Activated CD4-positive, alpha-beta T cell treated with anti-CD3 and anti-CD28 coated beads for 24 hours (primary cell): Measurements from ENCODE around the gene RASA4.
"Not testable (repeated sequence)": the region's sequence is repeated elsewhere in the genome, so short reads cannot be mapped to it uniquely, and the experiment has no call there.

ENCODE experiments used
- DNase-seq, 2 donors: peaks; one replicate each; pipeline ENCODE4 v3.0.0-alpha.2; 2020; ENCODE audit warnings: low read depth in 2 of 2

The RASA4 gene

DNA sequence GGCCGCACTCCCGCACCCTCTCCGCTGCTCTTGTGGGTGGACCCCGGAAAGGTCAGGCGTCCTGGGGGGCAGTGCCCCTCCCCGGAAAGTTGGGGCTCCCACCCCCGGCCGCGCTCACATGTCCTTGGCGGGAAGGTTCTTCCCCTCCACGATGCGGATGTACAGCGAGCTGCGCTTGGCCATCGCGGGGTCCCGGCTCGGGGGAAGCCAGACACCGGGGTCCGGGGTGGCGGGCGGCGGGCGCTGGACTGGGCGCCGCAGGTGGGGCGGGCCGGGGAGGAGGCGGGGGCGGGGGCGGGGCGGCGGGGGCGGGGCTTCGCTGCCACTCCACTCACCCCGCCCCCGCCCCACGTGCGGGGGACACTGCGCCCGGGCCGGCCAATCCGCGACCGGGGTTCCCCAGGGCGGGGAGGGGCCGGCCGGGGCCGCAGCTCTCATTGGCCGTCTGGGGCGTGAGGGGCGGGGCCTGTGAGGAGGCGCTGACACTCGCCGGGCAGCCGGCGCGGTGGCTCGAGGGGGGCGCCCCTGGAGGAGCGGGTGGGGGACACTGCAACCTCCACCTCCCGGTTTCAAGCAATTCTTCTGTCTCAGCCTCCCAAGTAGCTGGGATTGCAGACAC is at the start of gene RASA4:
TSS of gene RASA4 (minus strand) at position 250 of the 619 bp plus-strand sequence. CDS start at position 183, 67 bp downstream.
- DNase-seq, result not testable (repeated sequence)

DNA sequence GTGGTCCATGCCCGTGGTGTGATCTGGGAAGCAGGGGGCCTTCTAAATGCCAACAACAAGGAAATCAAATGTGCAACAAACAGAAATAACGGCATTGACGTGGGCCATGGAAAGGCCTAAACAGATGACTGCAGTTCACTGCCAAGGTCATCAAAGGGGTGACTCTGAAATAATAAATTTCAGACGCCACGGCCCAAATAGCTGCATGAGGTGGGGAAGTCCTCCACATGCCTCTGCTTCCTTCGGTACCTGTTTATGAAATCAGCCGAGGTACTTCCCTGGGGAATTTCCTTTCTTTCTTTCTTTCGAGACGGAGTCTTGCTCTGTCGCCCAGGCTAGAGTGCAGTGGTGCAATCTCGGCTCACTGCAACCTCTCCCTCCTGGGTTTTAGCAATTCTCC is 48.2 kb upstream of the RASA4 start:
- DNase-seq, result not testable (repeated sequence)

- DNase-seq, result not testable (repeated sequence)
These were observed 33.4 kb upstream of the RASA4 start, which contains the start of gene SPDYE2B for GRCh38 chr7:102649924-102650323. Gene SPDYE2B, plus strand, starts transcription at chr7:102650319. Its CDS starts 2,030 bp downstream, at chr7:102652349.

- not testable (repeated sequence) for DNase-seq
These were observed 31.3 kb upstream of the RASA4 start for GRCh38 chr7:102647813-102648212.

DNA sequence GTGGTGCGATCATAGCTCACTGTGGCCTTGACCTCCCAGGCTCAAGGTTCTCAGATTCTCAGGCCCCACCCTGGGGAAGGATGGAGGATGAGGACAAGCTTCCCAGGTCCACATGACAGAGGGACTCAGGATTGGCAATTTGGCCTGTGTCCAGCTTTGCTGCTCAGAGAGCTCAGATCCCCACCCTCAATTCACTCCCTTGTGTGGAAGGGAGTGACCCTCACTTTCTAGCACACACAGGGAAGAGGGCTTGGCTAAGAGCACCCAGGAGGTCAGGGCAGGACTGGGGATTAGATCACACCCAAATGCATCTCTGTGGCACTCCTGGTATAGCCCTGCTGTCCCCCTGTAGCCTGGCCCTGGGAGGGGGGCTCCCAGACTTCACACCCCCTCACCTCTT is 26.8 kb upstream of the RASA4 start:
- not testable (repeated sequence) for DNase-seq

GRCh38 chr7:102642691-102643090 is 26.1 kb upstream of the RASA4 start, which contains the start of gene UPK3BL1:
Gene UPK3BL1, minus strand, starts transcription at chr7:102642791. Its CDS starts 50 bp downstream, at chr7:102642741.
- not testable (repeated sequence) for DNase-seq

DNA sequence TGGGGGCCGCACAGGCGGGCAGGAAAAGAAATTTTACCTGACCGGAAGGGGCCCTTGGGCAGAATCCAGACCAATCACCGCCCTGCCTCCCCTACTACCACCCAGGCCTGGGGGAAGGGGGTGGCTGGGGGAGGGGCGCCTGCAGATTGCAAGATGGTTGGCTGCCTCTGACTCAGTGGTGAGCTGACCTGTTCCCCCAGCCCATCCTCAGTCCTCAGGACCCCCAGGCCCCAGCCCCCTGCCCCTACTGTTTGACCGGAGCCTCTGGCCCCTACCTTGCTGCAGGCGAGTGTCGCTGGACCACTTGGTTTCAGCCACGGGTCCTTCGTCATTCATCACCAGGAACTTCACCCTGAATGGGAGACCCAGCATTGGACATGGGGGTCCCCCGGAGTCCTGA is 22.3 kb upstream of the RASA4 start:
- not testable (repeated sequence) for DNase-seq

DNA sequence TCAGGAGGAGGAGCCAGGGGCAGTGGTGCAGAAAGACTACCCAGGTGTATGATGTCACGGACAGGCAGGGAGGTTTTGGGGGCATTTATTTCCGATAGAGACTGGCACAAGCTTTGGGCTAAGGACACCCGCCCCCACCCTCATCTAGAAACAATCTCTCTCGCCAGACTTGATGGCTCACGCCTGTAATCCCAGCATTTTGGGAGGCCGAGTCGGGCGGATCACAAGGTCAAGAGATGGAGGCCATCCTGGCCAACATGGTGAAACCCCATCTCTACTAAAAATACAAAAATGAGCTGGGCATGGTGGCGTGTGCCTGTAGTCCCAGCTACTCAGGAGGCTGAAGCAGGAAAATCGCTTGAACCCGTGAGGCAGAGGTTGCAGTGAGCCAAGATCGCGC is 20.4 kb upstream of the RASA4 start:
- not testable (repeated sequence) for DNase-seq

DNA sequence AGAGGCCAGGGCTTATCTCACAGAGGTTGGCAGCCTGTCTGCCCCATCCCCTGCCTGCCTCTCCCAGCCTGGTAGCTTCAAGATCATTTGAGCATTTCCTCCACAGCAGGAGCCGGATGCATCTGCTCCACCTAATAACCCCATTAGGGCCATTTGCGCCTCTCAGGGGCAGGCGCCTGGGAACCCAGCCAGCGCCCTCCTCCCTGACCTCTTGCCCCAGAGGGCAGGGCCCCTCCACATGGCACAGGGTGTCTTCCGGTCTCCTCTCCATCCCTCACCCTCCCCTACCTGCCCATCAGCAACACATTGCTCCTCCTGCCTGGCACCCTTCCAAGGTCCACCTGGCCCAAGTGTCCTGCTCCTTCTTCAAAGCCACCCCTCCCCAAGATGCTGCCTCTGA is 18.8 kb upstream of the RASA4 start:
- DNase-seq, result not testable (repeated sequence)

GRCh38 chr7:102634299-102634698 is 17.7 kb upstream of the RASA4 start:
- DNase-seq, result not testable (repeated sequence)

DNA sequence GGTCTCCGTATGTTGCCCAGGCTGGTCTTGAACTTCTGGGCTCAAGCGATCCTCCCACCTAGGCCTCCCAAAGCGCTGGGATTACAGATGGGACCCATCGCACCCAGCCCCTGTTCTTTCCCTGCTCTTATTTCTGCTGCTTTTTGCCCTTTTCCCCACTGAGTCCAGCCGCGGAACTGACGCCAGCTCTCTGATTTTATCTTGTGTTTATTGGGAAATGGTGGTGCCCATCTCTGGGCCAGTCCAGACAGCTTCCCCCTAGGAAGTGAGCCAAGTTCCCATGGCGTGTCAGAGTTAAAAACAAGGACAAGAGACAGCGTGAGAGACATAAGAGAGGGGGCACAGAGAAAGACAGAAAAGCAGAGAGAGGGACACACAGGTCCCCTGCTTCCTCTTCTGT is 14.1 kb upstream of the RASA4 start:
- DNase-seq, result not testable (repeated sequence)

GRCh38 chr7:102627271-102627904 is 10.8 kb upstream of the RASA4 start:
- DNase-seq, result not testable (repeated sequence)

- DNase-seq, result not testable (repeated sequence)
These were observed 1.6 kb upstream of the RASA4 start for GRCh38 chr7:102618122-102618521.

GRCh38 chr7:102615930-102616329 is 626 bp downstream of the RASA4 start:
- DNase-seq, result not testable (repeated sequence)

DNA sequence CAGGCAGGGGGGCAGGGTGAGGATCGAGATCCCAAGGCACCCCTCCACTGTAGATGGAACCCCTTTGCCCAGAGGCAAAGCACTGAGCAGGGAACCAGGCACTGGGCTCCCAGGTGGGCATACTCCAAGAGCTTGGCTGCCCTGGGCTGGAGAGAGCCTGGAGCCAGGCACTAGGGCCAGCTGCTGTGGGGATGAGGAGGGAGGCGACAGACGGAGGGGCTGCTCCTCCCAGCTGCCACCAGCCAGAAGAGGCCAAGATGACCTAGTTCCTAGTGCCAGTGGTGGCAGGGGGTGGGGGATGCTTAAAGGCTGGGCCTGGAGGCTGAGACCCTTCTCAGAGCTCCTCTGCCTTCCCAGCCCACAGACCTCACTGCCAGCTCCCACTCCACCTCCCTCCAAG is 1.7 kb downstream of the RASA4 start:
- DNase-seq, result not testable (repeated sequence)

GRCh38 chr7:102614346-102614697 is 2.2 kb downstream of the RASA4 start:
- DNase-seq, result not testable (repeated sequence)

GRCh38 chr7:102613575-102614345 is 2.8 kb downstream of the RASA4 start:
- DNase-seq, result not testable (repeated sequence)

DNA sequence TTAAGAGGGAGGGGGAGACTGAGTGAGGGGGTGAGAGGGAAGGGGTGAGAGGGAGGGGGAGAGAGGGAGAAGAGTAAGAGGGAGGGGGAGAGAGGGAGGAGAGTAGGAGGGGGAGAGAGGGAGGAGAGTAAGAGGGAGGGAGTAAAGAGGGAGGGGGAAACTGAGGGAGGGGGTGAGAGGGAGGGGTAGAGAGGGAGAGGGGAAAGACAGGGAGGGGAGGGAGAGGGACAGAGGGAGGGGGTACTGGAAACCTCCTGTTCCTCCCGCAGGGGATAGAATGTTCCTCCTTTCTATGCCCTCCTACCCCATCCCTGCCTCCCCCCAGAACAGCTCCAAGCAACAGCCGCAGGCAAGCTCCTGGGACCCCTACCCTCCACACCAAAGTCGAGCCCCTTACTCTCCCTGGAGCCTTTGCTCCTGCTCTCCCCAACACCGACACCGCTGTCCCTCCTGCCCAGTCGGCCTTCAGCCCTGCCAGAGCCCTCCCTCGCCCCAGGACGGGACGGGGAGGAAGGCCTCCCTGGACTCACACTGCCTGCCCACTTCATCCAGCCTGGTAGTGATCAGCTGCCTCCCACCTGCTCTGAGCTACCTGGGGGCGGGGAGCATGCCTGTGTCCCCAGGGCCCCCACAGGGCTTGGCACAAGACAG is 4.8 kb downstream of the RASA4 start:
- not testable (repeated sequence) for DNase-seq

GRCh38 chr7:102611013-102611674 is 5.4 kb downstream of the RASA4 start:
- not testable (repeated sequence) for DNase-seq

GRCh38 chr7:102610441-102610840 is 6.1 kb downstream of the RASA4 start:
- DNase-seq, result not testable (repeated sequence)

GRCh38 chr7:102609734-102610133 is 6.8 kb downstream of the RASA4 start:
- DNase-seq, result not testable (repeated sequence)
